OCI-LY1 (cell line): ENCODE data around the gene B3GAT2.

Source experiments
- H2AFZ ChIP-seq: fragments of 200-600 bp; sonication (generic), shearing (Covaris generic); 2 replicates; pipeline ENCODE4 v1.6.0; 2014; ENCODE audit warnings: antibody characterized with exemption, mild to moderate bottlenecking, low read length
- H3F3A ChIP-seq: fragments of 200-600 bp; sonication (generic), shearing (Covaris generic); 2 replicates; pipeline ENCODE4 v1.6.0; 2014; ENCODE audit warnings: mild to moderate bottlenecking, antibody characterized with exemption, low read length, moderate library complexity; ENCODE audit not compliant: insufficient read depth
- H3K27ac ChIP-seq: fragments of 200-600 bp; sonication (generic); 2 replicates; pipeline ENCODE4 v1.5.1; 2014; ENCODE audit warnings: low read length, mixed run types, mild to moderate bottlenecking, low read depth; ENCODE audit not compliant: poor library complexity, severe bottlenecking
- H3K27me3 ChIP-seq: fragments of 200-600 bp; sonication (generic); 2 replicates; pipeline ENCODE4 v1.6.0; 2014; ENCODE audit warnings: antibody characterized with exemption, mild to moderate bottlenecking, low read length, moderate library complexity; ENCODE audit not compliant: insufficient read depth
- H3K36me3 ChIP-seq: fragments of 200-600 bp; sonication (generic); 2 replicates; pipeline ENCODE4 v1.6.1; 2014; ENCODE audit warnings: mild to moderate bottlenecking, antibody characterized with exemption, low read length, moderate library complexity, mixed read lengths; ENCODE audit not compliant: insufficient read depth
- H3K4me1 ChIP-seq: fragments of 200-600 bp; sonication (generic); 2 replicates; pipeline ENCODE4 v1.5.1; 2014; ENCODE audit warnings: mild to moderate bottlenecking, low read length, moderate library complexity; ENCODE audit not compliant: insufficient read depth, severe bottlenecking
- H3K4me2 ChIP-seq: fragments of 200-600 bp; sonication (generic), shearing (Covaris generic); 2 replicates; pipeline ENCODE4 v1.6.1; 2014; ENCODE audit warnings: low read length
- H3K4me3 ChIP-seq: fragments of 200-600 bp; sonication (generic); 2 replicates; pipeline ENCODE4 v1.5.1; 2014; ENCODE audit warnings: low read length, low read depth, mild to moderate bottlenecking, mixed read lengths; ENCODE audit not compliant: poor library complexity, severe bottlenecking
- H3K79me2 ChIP-seq: fragments of 200-600 bp; shearing (Covaris generic); 2 replicates; pipeline ENCODE4 v1.6.1; 2016; ENCODE audit warnings: mixed run types, low read length, mixed read lengths; ENCODE audit not compliant: insufficient read depth
- H3K9ac ChIP-seq: fragments of 200-600 bp; sonication (generic), shearing (Covaris generic); 2 replicates; pipeline ENCODE4 v1.6.1; 2014; ENCODE audit warnings: mild to moderate bottlenecking, low read length, mixed read lengths
- H3K9me2 ChIP-seq: fragments of 200-600 bp; sonication (generic), shearing (Covaris generic); 2 replicates; pipeline ENCODE4 v1.6.1; 2014; ENCODE audit warnings: low read depth, mild to moderate bottlenecking, low read length, mixed read lengths
- H3K9me3 ChIP-seq: fragments of 200-600 bp; shearing (Covaris generic); 2 replicates; pipeline ENCODE4 v1.6.1; 2014; ENCODE audit warnings: low read length, mixed read lengths
- H4K20me1 ChIP-seq: fragments of 200-600 bp; sonication (generic), shearing (Covaris generic); 2 replicates; pipeline ENCODE4 v1.6.0; 2016; ENCODE audit warnings: mild to moderate bottlenecking, low read length; ENCODE audit not compliant: insufficient read depth
- CTCF ChIP-seq: fragments of 200-600 bp; sonication (generic), shearing (Covaris generic); IDR thresholded peaks from 2 replicates; pipeline ENCODE4 v1.5.1; 2017; ENCODE audit warnings: mild to moderate bottlenecking, antibody characterized with exemption, low read length, moderate library complexity, mixed read lengths
- EZH2 ChIP-seq: fragments of 200-600 bp; sonication (generic), shearing (Covaris generic); IDR thresholded peaks from 2 replicates; pipeline ENCODE4 v1.8.0; 2017; ENCODE audit warnings: borderline replicate concordance, mixed run types, mild to moderate bottlenecking, antibody characterized with exemption, low read length, moderate library complexity, mixed read lengths

The B3GAT2 gene

GRCh38 chr6:70831427-70831826, 125.4 kb downstream of the B3GAT2 start:
- H3K79me2 ChIP-seq = no peaks in the 10 kb centered on the region
- no peaks in the 10 kb centered on the region for H3K36me3 ChIP-seq
- H4K20me1 ChIP-seq = no peaks in the 10 kb centered on the region
- no peak overlapping the region for H3K4me3 ChIP-seq
- no peaks in the 10 kb centered on the region for H3K9me2 ChIP-seq
- no peak overlapping the region for H3K27ac ChIP-seq
- H2AFZ ChIP-seq = no peak overlapping the region
- no peak overlapping the region for H3K4me2 ChIP-seq
- no peaks in the 10 kb centered on the region for H3K27me3 ChIP-seq
- H3F3A ChIP-seq = no peaks in the 10 kb centered on the region
- H3K9ac ChIP-seq = no peak overlapping the region
- H3K4me1 ChIP-seq = no peaks in the 10 kb centered on the region
- TF ChIP-seq EZH2 (no peak), CTCF (no peak)
- H3K9me3 ChIP-seq = no peaks in the 10 kb centered on the region

GRCh38 chr6:70823651-70824050, 133.2 kb downstream of the B3GAT2 start:
- no peaks in the 10 kb centered on the region for H3F3A ChIP-seq
- no peaks in the 10 kb centered on the region for H3K79me2 ChIP-seq
- peak overlapping the region; percentile 75 for H3K27ac ChIP-seq
- no peak overlapping the region for H2AFZ ChIP-seq
- no peak overlapping the region for H3K9ac ChIP-seq
- no peaks in the 10 kb centered on the region for H3K27me3 ChIP-seq
- no peaks in the 10 kb centered on the region for H3K9me2 ChIP-seq
- H3K4me1 ChIP-seq = peaks cover 16% of the 10 kb centered on the region
- TF ChIP-seq EZH2 = no peak
- no peaks in the 10 kb centered on the region for H3K36me3 ChIP-seq
- H3K4me3 ChIP-seq = no peak overlapping the region
- no peaks in the 10 kb centered on the region for H3K9me3 ChIP-seq
- 0 out of 2 replicates have a peak overlapping the region, but pooled peaks have one; percentile 37 for H3K4me2 ChIP-seq
- no peaks in the 10 kb centered on the region for H4K20me1 ChIP-seq

- Histone ChIP-seq H3K4me1 (peaks cover 16% of the 10 kb centered on the region), H3K36me3 (no peaks in the 10 kb centered on the region), H3K27me3 (no peaks in the 10 kb centered on the region), H3K9ac (no peak overlapping the region), H3K79me2 (no peaks in the 10 kb centered on the region), H4K20me1 (no peaks in the 10 kb centered on the region), H3K4me3 (no peak overlapping the region), H3K9me3 (no peaks in the 10 kb centered on the region), H3K27ac (no peak overlapping the region), H2AFZ (no peak overlapping the region), H3F3A (no peaks in the 10 kb centered on the region), H3K4me2 (no peak overlapping the region), H3K9me2 (no peaks in the 10 kb centered on the region)
- TF ChIP-seq EZH2 = no peak
- TF ChIP-seq CTCF = no peak
Measured at GRCh38 chr6:70821751-70822150, 135.1 kb downstream of the B3GAT2 start.

- TF ChIP-seq CTCF (no peak), EZH2 (no peak)
- H3F3A ChIP-seq = no peaks in the 10 kb centered on the region
- H3K79me2 ChIP-seq = no peaks in the 10 kb centered on the region
- no peak overlapping the region for H2AFZ ChIP-seq
- H3K4me2 ChIP-seq = no peak overlapping the region
- H4K20me1 ChIP-seq = no peaks in the 10 kb centered on the region
- no peak overlapping the region for H3K9ac ChIP-seq
- H3K4me3 ChIP-seq = no peak overlapping the region
- H3K4me1 ChIP-seq = peaks cover 16% of the 10 kb centered on the region
- H3K36me3 ChIP-seq = no peaks in the 10 kb centered on the region
- no peaks in the 10 kb centered on the region for H3K27me3 ChIP-seq
- H3K27ac ChIP-seq = no peak overlapping the region
- H3K9me2 ChIP-seq = no peaks in the 10 kb centered on the region
- no peaks in the 10 kb centered on the region for H3K9me3 ChIP-seq
Measured at GRCh38 chr6:70820778-70821177, 136.1 kb downstream of the B3GAT2 start.
